GM13976 (cell line): ENCODE results near the gene CASKIN2.

Experiments
- DNase-seq: peaks from one replicate; pipeline ENCODE4 v3.0.0; 2012; ENCODE audit warnings: low spot score
- in situ Hi-C: fragments of 300-500 bp; cut with MboI; formaldehyde crosslinking; loops from one replicate; pipeline ENCODE4 v1.12.0; 2022; ENCODE audit warnings: low sequenced_read_pairs, mixed read lengths, inconsistent platforms; ENCODE audit not compliant: unreplicated experiment
- TF ChIP-seq, protein P1 (sequence below): IDR thresholded peaks from 2 replicates; pipeline ENCODE4 v1.5.1; 2012; ENCODE audit warnings: borderline replicate concordance, mild to moderate bottlenecking; ENCODE audit not compliant: insufficient read depth; ENCODE audit errors: extremely low read depth, missing control alignments, control extremely low read depth

The CASKIN2 gene

DNA sequence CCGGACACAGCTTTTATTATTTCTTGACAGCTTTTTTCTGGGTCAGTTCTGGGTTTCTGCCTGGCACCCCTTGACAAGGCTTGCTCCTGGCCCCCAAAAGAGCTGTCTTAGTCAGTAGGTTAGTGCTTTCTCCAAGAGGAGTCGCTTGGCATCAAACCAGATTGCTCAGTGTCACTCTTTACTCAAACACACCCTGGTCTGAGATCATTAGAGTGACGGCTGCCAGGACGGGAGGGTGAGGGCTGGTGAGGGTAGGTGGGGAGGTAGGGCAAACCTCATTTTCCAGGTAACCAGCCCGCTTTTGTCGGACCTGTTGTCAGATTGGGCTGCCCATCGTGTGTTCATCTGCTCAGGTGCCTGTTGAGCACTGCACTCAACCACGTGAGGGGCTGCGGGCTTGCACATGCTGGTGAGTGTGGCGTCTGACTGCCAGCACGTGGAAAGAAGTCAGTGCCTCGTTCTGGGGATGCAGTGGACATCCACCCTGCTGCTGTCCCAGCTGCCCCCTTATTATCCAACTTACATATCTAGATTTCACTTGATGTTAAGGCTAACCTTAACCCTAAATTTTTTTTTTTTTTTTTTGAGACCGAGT, 46.5 kb downstream of the CASKIN2 start:
- DNase-seq = no peak
- TF ChIP-seq, protein P1, sequence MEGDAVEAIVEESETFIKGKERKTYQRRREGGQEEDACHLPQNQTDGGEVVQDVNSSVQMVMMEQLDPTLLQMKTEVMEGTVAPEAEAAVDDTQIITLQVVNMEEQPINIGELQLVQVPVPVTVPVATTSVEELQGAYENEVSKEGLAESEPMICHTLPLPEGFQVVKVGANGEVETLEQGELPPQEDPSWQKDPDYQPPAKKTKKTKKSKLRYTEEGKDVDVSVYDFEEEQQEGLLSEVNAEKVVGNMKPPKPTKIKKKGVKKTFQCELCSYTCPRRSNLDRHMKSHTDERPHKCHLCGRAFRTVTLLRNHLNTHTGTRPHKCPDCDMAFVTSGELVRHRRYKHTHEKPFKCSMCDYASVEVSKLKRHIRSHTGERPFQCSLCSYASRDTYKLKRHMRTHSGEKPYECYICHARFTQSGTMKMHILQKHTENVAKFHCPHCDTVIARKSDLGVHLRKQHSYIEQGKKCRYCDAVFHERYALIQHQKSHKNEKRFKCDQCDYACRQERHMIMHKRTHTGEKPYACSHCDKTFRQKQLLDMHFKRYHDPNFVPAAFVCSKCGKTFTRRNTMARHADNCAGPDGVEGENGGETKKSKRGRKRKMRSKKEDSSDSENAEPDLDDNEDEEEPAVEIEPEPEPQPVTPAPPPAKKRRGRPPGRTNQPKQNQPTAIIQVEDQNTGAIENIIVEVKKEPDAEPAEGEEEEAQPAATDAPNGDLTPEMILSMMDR = no peak
- in situ Hi-C loops = no loop called here

DNA sequence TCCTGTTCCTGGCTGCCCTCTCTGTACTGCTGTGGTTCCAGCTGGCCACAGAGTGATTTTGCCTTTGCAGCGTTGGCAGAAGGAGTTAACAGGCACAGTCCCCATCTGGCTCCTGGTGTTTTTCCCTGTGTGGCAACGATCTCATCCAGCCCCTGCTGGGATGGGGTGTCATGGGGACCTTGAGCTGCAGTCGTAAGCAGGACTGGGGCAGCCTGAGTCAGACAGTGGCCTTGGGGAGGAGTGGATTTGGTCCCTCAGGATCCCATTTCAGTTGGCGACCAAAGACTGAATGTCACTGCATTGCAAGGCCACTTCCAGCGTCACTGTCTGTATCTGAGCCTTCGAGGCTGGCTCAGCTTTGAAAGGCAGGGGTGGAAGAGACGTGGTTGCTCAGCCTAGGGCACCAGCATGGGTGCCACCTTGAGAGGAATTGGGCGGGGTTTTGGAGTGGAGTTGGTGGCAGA, 47.0 kb downstream of the CASKIN2 start:
- in situ Hi-C loops = no loop called here
- no peak for DNase-seq
- TF ChIP-seq, protein P1 = no peak

DNA sequence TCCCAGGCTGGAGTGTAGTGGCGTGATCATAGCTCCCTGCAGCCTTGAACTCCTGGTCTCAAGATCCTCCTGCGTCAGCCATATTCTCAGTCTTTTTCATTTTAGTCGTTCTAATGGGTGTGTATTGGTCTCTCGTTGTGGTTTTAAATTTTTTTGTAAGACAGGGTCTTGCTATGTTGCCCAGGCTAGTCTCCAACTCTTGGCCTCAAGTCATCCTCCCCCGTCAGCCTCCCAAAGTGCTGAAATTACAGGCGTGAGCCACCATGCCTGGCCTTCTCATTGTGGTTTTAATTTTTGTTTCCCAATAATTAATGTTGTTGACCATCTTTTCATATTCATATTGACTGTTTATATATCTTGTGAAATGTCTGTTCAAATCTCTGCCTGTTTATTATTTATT, 50.3 kb downstream of the CASKIN2 start:
- TF ChIP-seq, protein P1 = no peak
- in situ Hi-C loops = no loop called here
- no peak for DNase-seq

DNA sequence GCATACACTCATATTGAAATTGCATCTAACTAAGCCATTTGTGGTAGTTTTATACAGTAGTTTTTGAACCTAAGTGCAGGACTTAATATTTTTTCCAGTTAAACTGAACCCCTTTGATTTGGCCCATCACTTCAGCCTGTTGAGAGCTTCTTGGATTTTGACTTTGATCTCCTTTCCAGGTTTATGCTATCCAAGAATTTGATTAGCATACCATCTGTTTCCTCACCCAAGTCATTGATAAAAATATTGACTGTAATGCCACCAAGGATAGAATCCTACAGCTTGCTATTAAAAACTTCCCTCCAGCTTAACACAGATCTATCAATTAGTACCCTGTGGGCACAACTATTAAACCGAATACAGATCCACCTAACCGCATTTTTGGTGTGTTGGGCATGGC, 51.7 kb downstream of the CASKIN2 start:
- no peak for DNase-seq
- TF ChIP-seq, protein P1 = no peak
- in situ Hi-C loops = no loop called here

DNA sequence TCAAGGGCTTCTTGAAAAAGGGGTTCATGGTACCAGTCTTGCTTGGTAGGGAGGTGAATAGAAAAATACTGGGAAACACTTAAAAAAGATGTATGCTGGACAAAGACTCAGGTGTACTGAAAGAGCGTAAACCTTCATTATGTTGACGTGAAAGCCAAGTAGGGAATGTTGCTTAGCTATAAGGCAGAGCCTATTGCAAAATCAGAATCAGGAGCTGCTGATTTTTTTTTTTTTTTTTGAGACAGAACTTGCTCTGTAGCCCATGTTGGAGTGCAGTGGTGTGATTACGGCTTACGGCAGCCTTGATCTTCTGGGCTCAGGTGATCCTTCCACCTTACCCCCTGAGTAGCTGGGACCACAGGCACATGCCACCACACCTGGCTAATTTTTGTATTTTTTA, 55.0 kb downstream of the CASKIN2 start:
- in situ Hi-C loops = no loop called here
- no peak for DNase-seq
- TF ChIP-seq, protein P1 = no peak

DNA sequence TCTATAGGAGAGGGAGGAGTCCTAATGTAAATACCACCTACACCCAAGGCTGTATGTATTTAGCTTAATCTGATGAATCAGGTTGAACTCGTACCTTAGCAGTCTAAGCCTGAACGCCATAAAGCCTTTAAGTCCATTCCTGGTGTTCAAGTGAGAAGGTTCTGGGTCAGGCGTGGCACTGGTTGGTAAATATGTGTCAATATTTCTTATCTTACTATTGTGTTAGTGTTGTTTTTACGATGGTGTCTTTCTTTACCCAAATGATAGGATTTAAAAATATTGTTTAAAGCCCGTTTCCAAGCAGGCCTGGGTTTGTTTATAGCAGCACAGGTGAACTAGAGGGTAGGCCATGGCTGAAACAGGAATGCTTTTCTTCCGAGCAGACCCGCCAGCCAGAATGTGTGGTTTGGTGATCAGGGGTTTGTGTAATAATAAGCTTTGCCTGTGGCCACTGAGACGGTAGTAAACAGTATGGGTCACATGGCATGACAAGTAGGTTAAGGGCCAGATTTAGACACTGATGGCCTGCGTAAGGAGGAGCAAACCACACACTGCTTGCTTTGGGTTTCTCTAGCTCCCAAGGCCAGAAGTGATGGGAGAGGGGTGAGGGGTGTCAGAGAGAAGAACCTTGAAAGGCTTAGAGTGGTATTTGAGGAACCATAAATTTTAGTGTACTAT, 55.6 kb downstream of the CASKIN2 start:
- TF ChIP-seq, protein P1 = no peak
- no peak for DNase-seq

More for the DNA sequence above, 55.6 kb downstream of the CASKIN2 start:
- in situ Hi-C loops = no loop called here
